Vagina (tissue), 2 donors: ENCODE results near the gene CCNH. TPM values are rescaled to one million over a fixed set of nuclear protein-coding genes. Genes with fewer than 3 reads are reported as not detected.

Experiments
- DNase-seq, 2 donors: peaks; one replicate each; pipeline ENCODE4 v3.0.0-alpha.2; 2017; ENCODE audit errors: extremely low spot score in 2 of 2
- H3K27ac ChIP-seq: fragments of 200-600 bp; sonication (generic); one replicate; pipeline ENCODE4 v1.5.1; 2019
- H3K27me3 ChIP-seq: fragments of 200-600 bp; sonication (generic); one replicate; pipeline ENCODE4 v1.5.1; 2019
- H3K36me3 ChIP-seq, 2 donors: fragments of 200-600 bp; sonication (generic); one replicate each; pipeline ENCODE4 v1.5.1; 2017 to 2019
- H3K4me1 ChIP-seq: fragments of 200-600 bp; sonication (generic); one replicate; pipeline ENCODE4 v1.5.1; 2019
- H3K4me3 ChIP-seq, 2 donors: fragments of 200-600 bp; sonication (generic); 1 replicate in 1 of 2; 2 replicates in 1 of 2; pipeline ENCODE4 v1.5.1; 2016 to 2019
- H3K9me3 ChIP-seq: fragments of 200-600 bp; sonication (generic); one replicate; pipeline ENCODE4 v1.5.1; 2019
- POLR2A ChIP-seq, 2 donors: fragments of 450-650 bp; IDR thresholded peaks; one replicate each; pipeline ENCODE4 v1.6.1; 2017; ENCODE audit warnings: antibody characterized with exemption in 2 of 2, mild to moderate bottlenecking in 2 of 2, moderate library complexity in 2 of 2
- POLR2AphosphoS5 ChIP-seq, 2 donors: sonication (generic); formaldehyde crosslinking; IDR thresholded peaks; one replicate each; pipeline ENCODE4 v1.9.0; 2017; ENCODE audit warnings: antibody characterized with exemption in 2 of 2, mild to moderate bottlenecking in 2 of 2, low read depth in 1 of 2; ENCODE audit not compliant: insufficient read depth in 1 of 2
- intact Hi-C: fragments of 100-400 bp; cut with DNase I; formaldehyde crosslinking; loops from one replicate; pipeline ENCODE4 v1.15.1; 2023
- total RNA-seq: library from RNA; depleted of rRNA; stranded (reverse); fragments of >200 nt; gene quantifications from one replicate; pipeline ENCODE4 v1.2.3, GENCODE V29; 2016
- TF ChIP-seq, protein P1 (sequence below), 3 experiments: fragments of 450-650 bp in 2 of 3; fragments of 200-600 bp in 1 of 3; sonication (generic) in 1 of 3; IDR thresholded peaks; one replicate each; pipeline ENCODE4 v1.5.1; 2017 to 2019; ENCODE audit warnings: antibody characterized with exemption in 3 of 3, mild to moderate bottlenecking in 2 of 3, moderate library complexity in 2 of 3

Gene CCNH
- total RNA-seq, 1 donor from 2014 or later = 112 TPM

DNA sequence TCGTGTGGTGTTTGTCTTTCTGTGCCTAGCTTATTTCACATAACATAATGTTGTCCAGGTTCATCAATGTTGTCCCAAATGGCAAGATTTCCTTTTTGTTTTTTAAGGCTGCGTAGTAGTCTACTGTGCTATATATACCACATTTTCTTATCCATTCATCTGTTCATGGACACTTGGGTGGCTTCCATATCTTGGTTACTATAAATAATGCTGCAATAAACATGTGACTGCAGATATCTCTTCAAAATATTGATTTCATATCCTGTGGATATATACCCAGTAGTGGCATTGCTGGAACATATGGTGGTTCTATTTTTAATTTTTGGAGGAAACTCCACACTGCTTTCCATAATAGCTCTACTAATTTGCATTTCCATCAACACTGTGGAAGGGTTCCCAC, 25.5 kb upstream of the CCNH start:
- intact Hi-C loops = no loop called here
- no peaks in the 10 kb centered on the region for H3K36me3 ChIP-seq
- DNase-seq = no peak
- H3K4me1 ChIP-seq = no peaks in the 10 kb centered on the region
- H3K4me3 ChIP-seq = no peak overlapping the region
- no peak overlapping the region for H3K27ac ChIP-seq
- TF ChIP-seq POLR2A (IDR thresholded peaks at IDR 0.05) = no peak
- no peak for TF ChIP-seq POLR2AphosphoS5 (IDR thresholded peaks at IDR 0.05; ENCODE audit: insufficient read depth in 1 of 2, low read depth in 1 of 2)
- TF ChIP-seq, protein P1, sequence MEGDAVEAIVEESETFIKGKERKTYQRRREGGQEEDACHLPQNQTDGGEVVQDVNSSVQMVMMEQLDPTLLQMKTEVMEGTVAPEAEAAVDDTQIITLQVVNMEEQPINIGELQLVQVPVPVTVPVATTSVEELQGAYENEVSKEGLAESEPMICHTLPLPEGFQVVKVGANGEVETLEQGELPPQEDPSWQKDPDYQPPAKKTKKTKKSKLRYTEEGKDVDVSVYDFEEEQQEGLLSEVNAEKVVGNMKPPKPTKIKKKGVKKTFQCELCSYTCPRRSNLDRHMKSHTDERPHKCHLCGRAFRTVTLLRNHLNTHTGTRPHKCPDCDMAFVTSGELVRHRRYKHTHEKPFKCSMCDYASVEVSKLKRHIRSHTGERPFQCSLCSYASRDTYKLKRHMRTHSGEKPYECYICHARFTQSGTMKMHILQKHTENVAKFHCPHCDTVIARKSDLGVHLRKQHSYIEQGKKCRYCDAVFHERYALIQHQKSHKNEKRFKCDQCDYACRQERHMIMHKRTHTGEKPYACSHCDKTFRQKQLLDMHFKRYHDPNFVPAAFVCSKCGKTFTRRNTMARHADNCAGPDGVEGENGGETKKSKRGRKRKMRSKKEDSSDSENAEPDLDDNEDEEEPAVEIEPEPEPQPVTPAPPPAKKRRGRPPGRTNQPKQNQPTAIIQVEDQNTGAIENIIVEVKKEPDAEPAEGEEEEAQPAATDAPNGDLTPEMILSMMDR (IDR thresholded peaks at IDR 0.05) = no peak
- H3K27me3 ChIP-seq = no peaks in the 10 kb centered on the region
- no peaks in the 10 kb centered on the region for H3K9me3 ChIP-seq

DNA sequence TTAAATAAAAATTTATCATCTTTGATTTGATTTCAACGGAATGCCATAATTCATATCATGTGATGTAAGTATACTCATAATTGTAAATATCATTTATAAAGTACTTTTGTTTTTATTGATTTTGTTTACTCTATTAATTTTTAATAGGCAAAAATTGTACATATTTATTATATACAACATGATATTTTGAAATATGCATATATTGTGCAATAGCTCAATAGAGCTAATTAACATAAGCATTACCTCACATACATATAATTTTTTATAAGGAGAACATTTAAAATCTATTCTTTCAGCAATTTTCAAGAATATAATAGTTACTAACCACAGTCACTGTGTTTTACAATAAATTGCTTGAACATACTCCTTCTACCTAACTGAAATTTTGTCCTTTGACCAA, 25.0 kb upstream of the CCNH start:
- intact Hi-C loops = no loop called here
- Histone ChIP-seq H3K36me3 (no peaks in the 10 kb centered on the region), H3K9me3 (no peaks in the 10 kb centered on the region), H3K27ac (no peak overlapping the region), H3K4me3 (no peak overlapping the region), H3K27me3 (no peaks in the 10 kb centered on the region), H3K4me1 (no peaks in the 10 kb centered on the region)
- no peak for DNase-seq
- TF ChIP-seq, protein P1 (IDR thresholded peaks at IDR 0.05) = no peak
- TF ChIP-seq POLR2A (IDR thresholded peaks at IDR 0.05) = no peak
- no peak for TF ChIP-seq POLR2AphosphoS5 (IDR thresholded peaks at IDR 0.05; ENCODE audit: insufficient read depth in 1 of 2, low read depth in 1 of 2)

DNA sequence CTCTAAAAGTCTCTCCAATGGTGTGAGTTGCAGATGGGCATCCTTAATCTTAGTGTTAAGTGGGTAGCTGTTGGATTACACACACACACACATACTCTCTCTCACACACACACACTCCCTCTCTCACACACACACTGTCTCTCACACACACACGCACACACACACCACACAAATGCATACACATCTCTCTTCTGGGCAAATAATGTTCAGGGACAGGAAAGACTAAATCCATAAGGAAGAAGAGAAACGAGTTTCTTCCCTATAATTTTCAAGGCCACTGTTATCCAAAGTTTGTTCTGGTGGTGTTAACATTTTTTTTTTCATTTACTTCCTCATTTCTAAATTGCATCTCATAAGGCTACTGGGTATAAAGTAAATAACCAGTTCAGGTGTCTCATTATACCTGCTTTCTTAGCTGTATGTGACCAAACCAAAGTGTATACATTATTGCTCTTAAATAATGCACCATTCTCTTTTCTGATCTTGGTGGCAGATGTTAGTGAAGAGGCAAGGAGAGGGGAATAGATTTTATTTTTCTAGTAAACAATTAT, 22.5 kb upstream of the CCNH start:
- no peaks in the 10 kb centered on the region for H3K36me3 ChIP-seq
- H3K4me3 ChIP-seq = no peak overlapping the region
- intact Hi-C loops = no loop called here
- H3K4me1 ChIP-seq = no peaks in the 10 kb centered on the region
- H3K27me3 ChIP-seq = no peaks in the 10 kb centered on the region
- no peak overlapping the region for H3K27ac ChIP-seq
- TF ChIP-seq, protein P1 (IDR thresholded peaks at IDR 0.05) = no peak
- TF ChIP-seq POLR2A (IDR thresholded peaks at IDR 0.05) (no peak), POLR2AphosphoS5 (IDR thresholded peaks at IDR 0.05; ENCODE audit: insufficient read depth in 1 of 2, low read depth in 1 of 2) (no peak)
- no peaks in the 10 kb centered on the region for H3K9me3 ChIP-seq
- DNase-seq = no peak

DNA sequence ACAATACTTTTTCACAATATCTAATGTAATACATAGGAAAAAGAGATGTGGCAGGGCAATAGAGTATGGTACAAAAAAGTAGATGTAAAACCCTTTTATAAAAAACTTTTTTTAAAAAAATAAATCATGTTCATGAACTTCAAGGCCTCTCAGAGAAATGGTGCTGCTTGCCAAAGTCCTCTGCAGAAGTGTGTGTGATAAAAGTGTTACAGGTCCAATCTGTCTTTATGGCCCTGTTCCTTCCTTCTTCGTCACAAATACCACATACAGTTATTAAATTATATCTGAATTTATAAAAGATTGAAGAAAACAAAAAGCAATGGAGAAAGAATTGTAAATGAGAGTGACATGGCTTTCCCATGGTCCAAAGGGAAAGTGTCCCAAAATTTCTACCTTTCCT, 21.7 kb upstream of the CCNH start:
- no peaks in the 10 kb centered on the region for H3K27me3 ChIP-seq
- H3K4me1 ChIP-seq = no peaks in the 10 kb centered on the region
- H3K4me3 ChIP-seq = no peak overlapping the region
- TF ChIP-seq POLR2AphosphoS5 (IDR thresholded peaks at IDR 0.05; ENCODE audit: insufficient read depth in 1 of 2, low read depth in 1 of 2) = no peak
- TF ChIP-seq, protein P1 (IDR thresholded peaks at IDR 0.05) = no peak
- no peak for TF ChIP-seq POLR2A (IDR thresholded peaks at IDR 0.05)
- intact Hi-C loops = no loop called here
- H3K9me3 ChIP-seq = no peaks in the 10 kb centered on the region
- H3K36me3 ChIP-seq = no peaks in the 10 kb centered on the region
- no peak for DNase-seq
- H3K27ac ChIP-seq = no peak overlapping the region

DNA sequence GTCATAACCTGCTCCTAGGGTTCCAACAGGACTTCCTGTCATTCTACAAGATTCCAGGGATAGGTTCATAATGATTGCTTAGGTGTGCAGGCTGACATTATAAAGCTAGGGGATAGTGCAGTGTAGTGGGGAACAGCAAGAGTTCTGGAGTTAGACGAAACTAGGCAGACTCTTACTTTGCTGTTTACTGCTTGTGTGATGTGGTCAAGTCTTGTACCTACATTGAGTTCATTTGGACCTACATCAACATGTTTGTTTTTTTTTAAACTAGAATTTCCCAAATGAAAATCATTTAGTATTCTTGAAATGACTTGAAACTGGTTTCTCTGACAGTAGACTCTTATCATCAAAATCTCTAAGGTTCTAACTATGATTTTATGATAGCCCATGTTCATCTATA, 21.2 kb upstream of the CCNH start:
- TF ChIP-seq POLR2AphosphoS5 (IDR thresholded peaks at IDR 0.05; ENCODE audit: insufficient read depth in 1 of 2, low read depth in 1 of 2) (no peak), POLR2A (IDR thresholded peaks at IDR 0.05) (no peak)
- TF ChIP-seq, protein P1 (IDR thresholded peaks at IDR 0.05) = no peak
- H3K9me3 ChIP-seq = no peaks in the 10 kb centered on the region
- H3K4me1 ChIP-seq = no peaks in the 10 kb centered on the region
- H3K36me3 ChIP-seq = no peaks in the 10 kb centered on the region
- no peaks in the 10 kb centered on the region for H3K27me3 ChIP-seq
- no peak overlapping the region for H3K4me3 ChIP-seq
- intact Hi-C loops = no loop called here
- no peak for DNase-seq
- H3K27ac ChIP-seq = no peak overlapping the region
